GM19043 (cell line): ENCODE data around the gene FAM53A.

Source experiments
- ATAC-seq: cut with Tn5 transposase; IDR thresholded peaks from one replicate; pipeline ENCODE4 v1.9.1; 2021; ENCODE audit warnings: low read depth; ENCODE audit not compliant: unreplicated experiment

FAM53A gene, protein sequence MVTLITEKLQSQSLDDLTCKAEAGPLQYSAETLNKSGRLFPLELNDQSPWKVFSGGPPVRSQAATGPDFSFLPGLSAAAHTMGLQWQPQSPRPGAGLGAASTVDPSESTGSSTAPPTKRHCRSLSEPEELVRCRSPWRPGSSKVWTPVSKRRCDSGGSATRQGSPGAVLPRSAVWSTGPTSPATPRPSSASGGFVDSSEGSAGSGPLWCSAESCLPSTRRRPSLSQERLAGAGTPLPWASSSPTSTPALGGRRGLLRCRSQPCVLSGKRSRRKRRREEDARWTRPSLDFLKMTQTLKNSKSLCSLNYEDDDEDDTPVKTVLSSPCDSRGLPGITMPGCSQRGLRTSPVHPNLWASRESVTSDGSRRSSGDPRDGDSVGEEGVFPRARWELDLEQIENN

DNA sequence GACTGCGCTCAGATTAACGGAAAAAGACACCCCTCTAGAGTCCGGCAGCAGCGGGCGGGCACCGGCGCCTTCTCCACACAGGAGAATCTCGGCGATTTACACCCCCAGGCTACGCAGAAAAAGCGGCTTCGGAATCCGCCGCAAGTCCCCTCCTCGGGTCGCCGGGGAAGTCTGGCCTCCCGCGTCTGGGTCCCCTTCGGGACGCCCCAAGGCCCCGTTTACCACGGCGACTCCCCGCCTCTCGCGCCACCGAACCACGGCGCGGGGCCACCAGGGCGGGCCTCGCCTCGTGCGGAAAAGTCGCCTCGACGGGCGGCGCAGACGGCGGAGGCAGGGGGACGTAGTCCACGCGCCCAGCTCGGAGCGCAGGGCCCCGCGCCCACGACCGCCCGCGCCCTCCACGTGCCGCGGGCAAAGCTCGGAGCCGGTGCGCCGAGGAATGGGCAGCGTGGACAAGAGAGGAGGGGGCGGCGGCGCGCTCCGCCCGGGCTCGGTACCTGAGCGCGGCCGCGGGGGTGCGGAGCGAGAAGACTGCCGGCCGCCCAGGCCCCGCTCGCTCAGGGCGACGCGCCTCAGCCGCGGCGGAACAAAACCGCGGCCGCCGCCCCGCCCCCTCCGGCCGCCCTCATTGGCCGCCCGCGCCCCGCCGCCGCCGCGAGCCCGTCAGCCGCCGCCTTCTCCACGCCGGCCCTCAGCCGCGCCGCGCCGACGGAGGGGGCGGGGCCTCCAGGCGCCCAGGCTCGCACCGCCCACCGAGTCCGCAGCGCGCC, at the start of gene FAM53A:
FAM53A (minus strand) TSS at position 578 of the 770 bp plus-strand sequence. CDS start 15,572 bp downstream, outside the sequence.
- peak; percentile 86 for ATAC-seq

DNA sequence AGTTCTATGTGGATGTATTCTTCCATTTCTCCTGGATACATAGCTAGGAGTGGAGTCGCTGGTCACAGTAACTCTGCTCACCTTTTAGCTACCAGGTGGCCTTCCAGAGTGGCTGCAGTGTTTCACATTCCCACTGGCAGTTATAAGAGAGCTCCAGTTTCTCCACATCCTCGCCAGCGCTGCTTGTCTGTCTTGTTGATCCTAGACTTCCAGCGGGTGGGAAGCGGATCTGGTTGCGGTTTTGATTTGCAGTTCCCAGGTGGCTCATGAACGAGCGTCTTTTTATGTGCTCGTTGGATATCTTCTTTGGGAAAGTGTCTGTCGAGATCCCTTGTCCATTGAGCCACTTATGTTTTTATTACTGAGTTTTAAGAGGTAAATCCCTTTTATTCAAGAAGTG, 48.8 kb upstream of the FAM53A start:
- ATAC-seq: no peak

DNA sequence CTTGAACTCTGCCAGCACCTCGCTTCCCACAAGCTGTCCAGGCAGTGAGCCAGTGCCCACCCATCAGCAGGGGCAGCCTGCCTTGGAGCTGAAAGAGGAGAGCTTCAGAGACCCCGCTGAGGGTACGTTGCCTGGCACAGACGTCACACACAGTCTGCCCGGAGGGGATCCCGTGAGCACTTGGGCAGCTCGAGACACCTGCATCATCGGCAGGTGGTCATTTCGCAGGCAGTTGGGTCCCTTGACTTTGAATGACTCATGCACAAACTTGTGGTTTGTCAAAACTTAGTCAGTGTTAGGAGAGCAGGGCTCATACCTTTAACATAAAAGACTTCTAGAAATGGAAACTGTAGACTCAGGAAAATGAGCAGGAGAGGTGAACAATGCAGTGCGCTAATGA, 47.1 kb upstream of the FAM53A start:
- no peak for ATAC-seq

DNA sequence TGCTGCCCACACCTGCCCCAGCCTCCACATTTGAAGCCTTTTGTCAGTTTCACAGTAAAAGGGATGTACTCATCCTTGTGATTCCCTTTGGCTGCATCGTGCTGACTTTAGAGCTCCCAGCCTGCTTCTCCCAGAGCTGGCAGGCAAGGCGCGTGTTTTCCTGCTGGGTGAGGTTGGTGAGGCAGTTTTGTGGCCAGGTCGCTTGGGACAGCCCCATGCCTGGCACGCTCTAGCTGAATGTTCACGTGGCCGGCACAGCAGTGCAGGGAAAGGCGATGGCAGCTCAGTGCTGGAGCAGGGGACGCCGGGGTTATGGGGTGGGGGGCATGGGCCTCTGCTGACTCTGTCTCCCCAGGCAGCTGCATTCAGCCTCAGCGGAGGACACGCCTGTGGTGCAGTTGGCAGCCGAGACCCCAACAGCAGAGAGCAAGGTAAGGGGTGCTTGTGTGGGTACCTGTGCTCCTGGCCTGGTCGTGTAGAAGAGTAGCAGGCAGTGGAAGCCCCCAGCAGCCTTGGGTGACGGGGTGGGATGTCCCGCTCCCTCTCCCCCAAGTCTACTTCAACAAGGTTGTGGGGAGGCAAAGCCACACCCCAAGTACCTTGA, 46.5 kb upstream of the FAM53A start:
- ATAC-seq: no peak

DNA sequence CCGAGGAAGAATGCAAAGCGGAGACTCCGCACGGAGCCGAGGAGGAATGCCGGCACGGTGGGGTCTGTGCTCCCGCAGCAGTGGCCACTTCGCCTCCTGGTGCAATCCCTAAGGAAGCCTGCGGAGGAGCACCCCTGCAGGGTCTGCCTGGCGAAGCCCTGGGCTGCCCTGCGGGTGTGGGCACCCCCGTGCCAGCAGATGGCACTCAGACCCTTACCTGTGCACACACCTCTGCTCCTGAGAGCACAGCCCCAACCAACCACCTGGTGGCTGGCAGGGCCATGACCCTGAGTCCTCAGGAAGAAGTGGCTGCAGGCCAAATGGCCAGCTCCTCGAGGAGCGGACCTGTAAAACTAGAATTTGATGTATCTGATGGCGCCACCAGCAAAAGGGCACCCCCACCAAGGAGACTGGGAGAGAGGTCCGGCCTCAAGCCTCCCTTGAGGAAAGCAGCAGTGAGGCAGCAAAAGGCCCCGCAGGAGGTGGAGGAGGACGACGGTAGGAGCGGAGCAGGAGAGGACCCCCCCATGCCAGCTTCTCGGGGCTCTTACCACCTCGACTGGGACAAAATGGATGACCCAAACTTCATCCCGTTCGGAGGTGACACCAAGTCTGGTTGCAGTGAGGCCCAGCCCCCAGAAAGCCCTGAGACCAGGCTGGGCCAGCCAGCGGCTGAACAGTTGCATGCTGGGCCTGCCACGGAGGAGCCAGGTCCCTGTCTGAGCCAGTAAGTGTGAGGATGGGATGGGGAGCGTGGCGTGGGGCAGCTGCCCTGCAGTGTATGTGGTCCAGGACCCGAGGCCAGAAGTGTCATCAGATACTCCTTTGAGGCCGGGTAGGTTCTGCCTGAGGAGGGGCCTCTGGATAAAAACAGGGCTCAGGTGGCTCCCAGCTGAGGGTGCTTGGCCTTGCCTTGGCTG, 44.2 kb upstream of the FAM53A start:
- ATAC-seq: no peak

DNA sequence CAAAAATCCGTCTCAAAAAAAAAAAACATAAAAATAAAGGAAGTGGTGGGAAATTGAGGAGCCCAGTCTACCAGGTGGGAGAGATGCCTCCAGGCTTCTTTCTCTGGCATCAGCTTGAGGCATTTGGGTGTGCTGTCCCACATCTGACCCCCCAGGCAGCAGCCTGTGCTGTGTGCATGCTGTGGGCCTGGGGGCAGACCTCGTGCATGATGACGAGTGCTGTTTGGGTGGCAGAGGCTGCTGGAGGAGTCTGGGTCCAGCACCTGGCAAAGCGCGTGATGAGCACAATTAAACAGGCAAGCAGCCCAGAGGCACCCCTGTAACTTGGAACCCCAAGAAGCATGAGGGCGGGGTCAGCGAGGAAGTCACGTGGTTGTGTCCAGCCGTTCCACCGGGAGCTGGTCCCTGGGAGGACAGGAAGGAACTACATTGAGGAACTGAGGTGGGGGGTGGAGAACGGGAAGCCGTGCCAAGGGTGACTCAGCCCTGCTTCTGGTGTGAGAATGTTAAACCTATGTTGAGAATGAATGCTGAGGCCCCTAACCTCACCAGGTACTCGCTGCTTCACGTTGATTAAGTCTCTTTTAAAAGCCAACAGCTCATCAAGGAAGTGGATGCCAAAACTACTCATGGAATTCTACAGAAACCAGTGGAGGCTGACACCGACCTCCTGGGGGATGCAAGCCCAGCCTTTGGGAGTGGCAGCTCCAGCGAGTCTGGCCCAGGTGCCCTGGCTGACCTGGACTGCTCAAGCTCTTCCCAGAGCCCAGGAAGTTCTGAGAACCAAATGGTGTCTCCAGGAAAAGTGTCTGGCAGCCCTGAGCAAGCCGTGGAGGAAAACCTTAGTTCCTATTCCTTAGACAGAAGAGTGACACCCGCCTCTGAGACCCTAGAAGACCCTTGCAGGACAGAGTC, 43.3 kb upstream of the FAM53A start:
- ATAC-seq: no peak

DNA sequence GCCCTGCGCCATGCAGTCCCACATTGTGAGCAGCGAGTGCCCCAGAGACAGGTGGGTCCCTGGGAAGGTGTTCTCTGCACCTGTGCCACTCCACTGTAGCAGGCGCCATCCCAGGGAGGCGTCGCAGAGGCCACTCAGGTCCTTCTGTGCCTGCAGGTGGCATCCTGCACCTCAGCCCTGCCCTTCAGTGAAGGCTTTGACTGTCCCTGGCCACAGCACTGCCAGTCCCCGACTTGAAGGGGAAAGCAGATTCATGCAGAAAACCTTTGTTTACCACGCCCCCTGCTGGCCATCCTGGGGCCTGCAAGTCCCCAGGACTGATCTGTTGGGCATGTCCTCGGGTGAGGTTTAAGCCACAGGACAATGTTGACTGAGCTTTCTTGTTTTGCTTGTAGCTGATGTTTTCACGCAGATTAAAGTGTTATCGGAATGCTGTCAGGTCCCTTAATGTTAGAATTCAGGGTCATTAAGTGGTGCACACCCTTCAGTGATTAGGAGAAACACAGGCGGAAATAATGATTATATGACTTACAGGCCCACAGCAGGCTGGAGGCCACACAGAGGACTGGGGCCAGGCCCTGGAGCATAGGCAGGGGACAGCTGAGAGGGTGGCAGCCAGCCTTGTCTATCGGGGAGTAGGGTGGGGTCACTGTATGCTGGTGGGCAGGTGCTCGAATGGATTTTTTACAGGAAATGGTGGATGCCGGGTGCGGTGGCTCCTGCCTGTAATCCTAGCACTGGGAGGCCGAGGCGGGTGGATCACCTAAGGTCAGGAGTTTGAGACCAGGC, 42.2 kb upstream of the FAM53A start:
- no peak for ATAC-seq

DNA sequence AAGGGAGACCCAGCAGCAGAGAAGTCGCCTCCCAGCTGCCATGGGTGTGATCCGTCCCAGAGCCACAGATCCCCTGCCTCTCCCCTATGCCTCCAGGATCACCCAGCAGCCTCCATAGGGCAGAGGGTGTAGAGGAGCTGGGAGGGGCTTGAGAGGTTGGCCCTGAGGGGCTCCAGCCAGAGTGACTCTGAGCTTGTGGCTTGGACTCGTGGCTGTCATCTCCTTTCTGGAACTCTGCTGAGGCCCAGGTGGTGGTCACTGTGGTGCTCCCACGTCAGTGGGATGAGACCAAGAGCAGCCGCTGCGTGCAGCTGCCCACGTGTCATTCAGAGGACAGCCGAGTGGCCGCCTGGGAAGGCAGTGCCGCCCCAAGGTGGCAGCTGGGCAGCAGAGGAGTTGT, 41.4 kb upstream of the FAM53A start:
- ATAC-seq: no peak

DNA sequence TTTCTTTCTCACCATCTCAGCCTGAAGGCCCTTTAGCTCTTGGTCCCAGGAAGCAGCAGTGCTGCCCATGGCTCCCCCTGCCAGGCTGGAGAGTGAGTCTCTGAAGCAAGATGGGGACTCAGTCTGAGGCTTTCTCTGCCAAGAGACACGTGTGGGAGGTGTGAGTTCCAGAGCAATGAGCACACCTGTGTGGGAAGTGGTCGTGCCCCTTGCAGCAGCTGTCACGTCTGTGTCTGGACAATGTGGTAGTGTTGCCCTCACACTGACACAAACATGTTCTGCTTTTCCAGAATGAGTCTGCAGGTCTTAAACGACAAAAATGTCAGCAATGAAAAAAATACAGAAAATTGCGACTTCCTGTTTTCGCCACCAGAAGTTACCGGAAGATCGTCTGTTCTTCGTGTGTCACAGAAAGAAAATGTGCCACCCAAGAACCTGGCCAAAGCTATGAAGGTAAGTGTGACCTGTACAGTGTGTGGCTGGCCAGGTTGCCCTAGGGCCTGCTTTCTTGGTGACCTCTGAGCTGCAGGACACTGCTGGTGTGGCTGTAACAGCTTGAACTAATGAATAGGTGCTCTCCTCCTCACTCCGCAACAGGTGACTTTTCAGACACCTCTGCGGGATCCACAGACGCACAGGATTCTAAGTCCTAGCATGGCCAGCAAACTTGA, 39.2 kb upstream of the FAM53A start:
- ATAC-seq: no peak

DNA sequence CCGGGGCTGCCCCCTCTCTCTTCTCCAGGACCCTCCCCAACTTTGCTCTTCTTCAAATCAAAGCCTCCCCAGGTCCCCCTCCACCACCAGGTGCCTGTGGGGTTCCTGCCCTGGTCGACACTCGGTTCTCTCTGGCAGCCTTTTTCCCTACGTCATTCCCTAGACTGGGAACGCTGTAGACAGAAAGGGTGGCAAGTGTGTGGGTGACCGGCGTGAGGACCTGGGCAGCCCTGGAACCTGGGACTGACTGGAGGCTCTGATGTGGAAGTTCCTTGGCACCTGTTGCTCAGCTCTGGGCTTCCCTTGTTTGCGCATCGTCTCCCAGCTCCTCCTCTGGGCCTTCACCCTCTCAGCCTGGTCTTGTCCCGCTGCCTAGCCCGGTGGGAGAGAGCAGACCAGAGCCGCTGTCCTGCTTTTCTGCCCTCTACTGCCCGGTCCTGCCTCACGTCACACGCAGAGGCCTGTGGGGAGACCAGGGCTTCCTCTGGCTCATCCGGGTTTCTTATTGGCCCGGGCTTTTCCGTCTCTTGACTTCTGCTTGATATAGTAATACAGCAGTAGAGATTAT, 38.5 kb upstream of the FAM53A start:
- ATAC-seq: no peak

DNA sequence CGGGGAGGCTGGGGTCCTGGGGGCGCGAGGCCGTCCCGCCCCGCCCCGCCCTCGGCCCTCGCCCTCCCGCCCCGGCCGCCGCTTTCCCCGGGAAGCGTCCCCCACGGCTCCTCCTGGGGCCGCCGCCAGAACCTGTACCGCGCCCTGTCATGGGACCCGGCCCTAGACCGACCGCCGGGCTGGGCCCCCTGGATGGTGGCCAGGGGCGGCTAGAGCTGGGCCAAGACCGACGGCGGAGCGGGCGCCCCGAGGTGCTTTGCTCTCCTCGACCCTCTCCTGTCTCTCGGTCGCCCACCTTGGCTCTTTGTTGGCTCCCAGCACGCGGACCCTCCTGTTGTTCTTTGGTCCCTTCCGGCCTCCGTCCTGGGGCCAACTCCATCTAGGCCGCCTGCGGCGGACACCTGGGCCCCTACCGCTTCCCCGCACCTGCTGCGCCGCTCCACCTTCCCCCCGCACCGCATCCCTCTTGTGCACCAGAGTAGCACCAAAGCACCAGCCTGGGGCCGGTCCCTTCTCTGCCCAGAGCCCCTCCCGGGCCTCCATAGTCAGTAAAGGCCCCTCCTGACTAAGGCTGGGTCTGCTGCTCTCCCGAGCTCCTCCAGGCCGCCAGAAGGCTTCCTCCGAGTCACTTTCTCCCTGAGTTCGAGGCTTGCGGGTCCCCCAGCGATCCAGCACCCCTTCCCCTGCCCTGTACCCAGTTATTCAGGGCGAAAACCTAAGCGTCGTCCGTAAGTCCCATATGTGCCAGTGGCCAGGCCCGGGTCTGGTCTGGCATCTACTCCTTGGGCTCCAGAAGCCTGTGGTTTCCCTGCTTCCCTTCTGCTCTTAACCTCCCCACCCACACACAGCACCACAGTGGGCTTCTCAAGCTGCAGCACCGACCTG, 37.8 kb upstream of the FAM53A start:
- ATAC-seq: no peak

DNA sequence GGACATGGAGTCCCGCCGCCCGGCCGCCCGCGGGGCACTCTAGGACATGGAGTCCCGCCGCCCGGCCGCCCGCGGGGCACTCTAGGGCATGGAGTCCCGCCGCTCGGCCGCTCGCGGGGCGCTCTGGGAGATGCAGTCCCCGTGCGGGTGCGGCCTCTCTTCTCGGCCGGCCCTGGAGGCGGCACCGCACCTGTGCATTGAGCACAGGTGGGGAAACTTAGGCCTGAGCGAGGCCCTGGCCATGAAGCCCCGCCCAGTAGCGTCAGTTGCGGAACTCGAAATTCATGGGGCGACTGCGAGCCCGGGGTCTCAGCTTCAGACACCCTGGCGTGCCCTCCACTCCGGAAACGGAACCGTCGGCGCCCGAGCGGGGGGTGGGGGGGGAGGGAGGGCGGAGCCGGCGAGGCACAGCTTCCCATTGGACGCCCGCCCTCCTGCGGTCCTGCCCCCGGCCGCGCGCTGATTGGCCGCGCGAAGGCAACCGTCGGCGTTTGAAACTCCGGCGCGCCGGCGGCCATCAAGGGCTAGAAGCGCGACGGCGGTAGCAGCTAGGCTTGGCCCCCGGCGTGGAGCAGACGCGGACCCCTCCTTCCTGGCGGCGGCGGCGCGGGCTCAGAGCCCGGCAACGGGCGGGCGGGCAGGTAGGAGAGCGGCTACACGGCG, 37.0 kb upstream of the FAM53A start, which contains the start of the genes TACC3 and TMEM129:
TACC3 (plus strand) TSS at position 519 of the 663 bp plus-strand sequence. CDS start 1,901 bp downstream, outside the sequence.
TMEM129 (minus strand) TSS at position 321 of the 663 bp plus-strand sequence. CDS start 486 bp downstream, outside the sequence.
- peak; percentile 75 for ATAC-seq

DNA sequence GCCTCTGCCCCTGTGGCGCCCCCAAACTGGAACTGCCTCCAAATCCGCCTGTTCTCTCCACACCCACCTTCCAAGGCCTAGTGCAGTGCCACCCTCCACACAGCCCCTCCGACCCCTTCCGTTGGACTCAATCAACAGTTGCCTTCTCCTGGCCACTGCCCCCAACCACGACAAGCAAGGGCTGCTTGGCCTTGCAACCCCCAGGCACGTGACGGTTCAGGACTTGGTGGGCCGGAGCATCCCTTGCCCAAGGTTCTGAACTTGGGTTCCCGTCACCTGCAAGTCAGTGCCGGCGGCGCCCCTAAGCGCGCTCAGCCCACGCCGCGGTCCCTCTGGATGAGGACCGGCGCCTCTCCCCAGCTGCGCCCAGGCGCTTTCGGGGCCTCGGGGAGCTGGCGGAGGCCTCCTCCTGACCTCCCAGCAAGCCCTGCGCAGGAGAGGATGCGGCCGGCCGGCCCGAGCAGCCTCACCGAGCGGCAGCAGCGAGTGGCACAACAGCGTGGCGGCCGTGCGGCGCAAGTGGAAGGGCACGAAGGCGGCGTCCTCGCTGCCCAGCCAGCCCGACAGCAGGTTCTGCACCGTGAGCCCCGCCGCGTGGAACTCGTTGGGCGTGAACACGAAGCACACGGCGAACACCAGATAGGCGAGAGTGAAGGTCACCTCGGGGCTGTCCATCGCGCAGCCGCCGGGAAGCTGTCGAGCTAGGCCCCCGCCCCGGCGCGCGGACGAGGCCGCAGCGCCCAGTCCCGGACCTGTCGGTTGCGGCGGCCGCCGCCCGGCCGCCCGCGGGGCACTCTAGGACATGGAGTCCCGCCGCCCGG, 36.3 kb upstream of the FAM53A start:
- peak; percentile 8 for ATAC-seq

DNA sequence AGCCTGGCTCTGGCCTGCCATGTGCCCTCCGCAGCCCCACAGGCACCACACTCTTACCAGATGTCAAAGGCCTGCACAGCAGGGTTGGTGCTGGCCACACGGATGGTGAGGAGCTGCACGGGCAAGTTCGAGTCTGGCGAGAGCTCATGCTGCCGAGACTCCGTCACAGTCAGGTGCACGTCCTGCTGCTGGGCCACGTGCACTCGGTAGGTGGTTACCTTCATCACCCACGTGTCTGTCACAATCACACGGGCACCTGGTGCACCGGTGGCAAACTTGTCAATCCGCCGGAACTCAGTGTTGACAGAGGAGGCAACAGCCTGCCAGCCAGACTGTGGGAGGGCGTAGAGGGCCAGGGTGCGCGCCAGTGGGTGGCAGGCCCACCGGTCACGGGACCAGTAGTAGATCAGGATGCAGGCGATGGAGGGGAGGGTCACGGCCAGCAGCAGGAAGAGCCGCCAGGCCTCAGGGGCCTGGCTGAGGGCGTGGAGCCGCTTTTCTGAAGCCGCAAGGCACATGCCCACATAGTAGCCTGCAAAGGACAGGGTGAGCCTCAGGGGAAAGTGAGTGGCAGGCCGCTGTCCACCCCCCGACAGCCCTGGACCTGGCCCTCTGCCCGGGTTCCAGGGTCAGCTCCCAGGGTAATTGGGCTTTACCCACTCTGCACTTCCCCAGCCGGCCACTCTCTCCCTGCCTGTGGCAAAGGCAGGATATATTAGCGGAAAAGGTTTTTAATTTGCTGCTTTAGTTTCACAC, 34.2 kb upstream of the FAM53A start:
- ATAC-seq: no peak
